GM12891 (cell line): ENCODE data around the gene SMIM5.

Source experiments
- POLR2A ChIP-seq: IDR thresholded peaks from 2 replicates; pipeline ENCODE4 v1.6.1; 2011; ENCODE audit warnings: low read depth, low read length, control low read depth
- POLR2AphosphoS5 ChIP-seq: IDR thresholded peaks from 2 replicates; pipeline ENCODE4 v1.6.1; 2011; ENCODE audit warnings: low read depth, low read length, control low read depth
- TAF1 ChIP-seq: IDR thresholded peaks from 2 replicates; pipeline ENCODE4 v1.6.1; 2011; ENCODE audit warnings: low read depth, low read length, control low read depth

- no peak for TF ChIP-seq POLR2AphosphoS5
- TF ChIP-seq POLR2A, result no peak
- no peak for TF ChIP-seq TAF1
Observed at GRCh38 chr17:75616521-75617122, 16.6 kb upstream of the SMIM5 start.
